Peyer's patch (tissue), 4 donors: ENCODE measurements around the gene GPR18.

Experiments
- POLR2A ChIP-seq, 2 donors: fragments of 450-650 bp; IDR thresholded peaks; one replicate each; pipeline ENCODE4 v1.5.1; 2017; ENCODE audit warnings: antibody characterized with exemption in 2 of 2, mild to moderate bottlenecking in 2 of 2, moderate library complexity in 2 of 2
- TF ChIP-seq, protein P1 (sequence below), 6 experiments: fragments of 450-650 bp in 4 of 6; fragments of 200-600 bp in 2 of 6; sonication (generic) in 1 of 6; IDR thresholded peaks; one replicate each; pipeline ENCODE4 v1.5.1; 2017 to 2019; ENCODE audit warnings: antibody characterized with exemption in 6 of 6, mild to moderate bottlenecking in 3 of 6, moderate library complexity in 1 of 6

GRCh38 chr13:99205621-99206220, 52.5 kb downstream of the GPR18 start:
- TF ChIP-seq POLR2A (IDR thresholded peaks at IDR 0.05), result no peak
- TF ChIP-seq, protein P1, sequence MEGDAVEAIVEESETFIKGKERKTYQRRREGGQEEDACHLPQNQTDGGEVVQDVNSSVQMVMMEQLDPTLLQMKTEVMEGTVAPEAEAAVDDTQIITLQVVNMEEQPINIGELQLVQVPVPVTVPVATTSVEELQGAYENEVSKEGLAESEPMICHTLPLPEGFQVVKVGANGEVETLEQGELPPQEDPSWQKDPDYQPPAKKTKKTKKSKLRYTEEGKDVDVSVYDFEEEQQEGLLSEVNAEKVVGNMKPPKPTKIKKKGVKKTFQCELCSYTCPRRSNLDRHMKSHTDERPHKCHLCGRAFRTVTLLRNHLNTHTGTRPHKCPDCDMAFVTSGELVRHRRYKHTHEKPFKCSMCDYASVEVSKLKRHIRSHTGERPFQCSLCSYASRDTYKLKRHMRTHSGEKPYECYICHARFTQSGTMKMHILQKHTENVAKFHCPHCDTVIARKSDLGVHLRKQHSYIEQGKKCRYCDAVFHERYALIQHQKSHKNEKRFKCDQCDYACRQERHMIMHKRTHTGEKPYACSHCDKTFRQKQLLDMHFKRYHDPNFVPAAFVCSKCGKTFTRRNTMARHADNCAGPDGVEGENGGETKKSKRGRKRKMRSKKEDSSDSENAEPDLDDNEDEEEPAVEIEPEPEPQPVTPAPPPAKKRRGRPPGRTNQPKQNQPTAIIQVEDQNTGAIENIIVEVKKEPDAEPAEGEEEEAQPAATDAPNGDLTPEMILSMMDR (IDR thresholded peaks at IDR 0.05), result no peak
